Neural progenitor cell (in vitro differentiated cells): Measurements from ENCODE around the gene RAPGEF5.

Experiments
- EZH2 ChIP-seq: fragments of 200-600 bp; sonication (generic); IDR thresholded peaks from 2 replicates; pipeline ENCODE4 v1.6.1; 2017; ENCODE audit warnings: antibody characterized with exemption, mild to moderate bottlenecking, moderate library complexity
- TF ChIP-seq, protein P1 (sequence below): fragments of 200-600 bp; sonication (generic); IDR thresholded peaks from 2 replicates; pipeline ENCODE4 v1.5.1; 2017; ENCODE audit warnings: antibody characterized with exemption, mild to moderate bottlenecking

DNA sequence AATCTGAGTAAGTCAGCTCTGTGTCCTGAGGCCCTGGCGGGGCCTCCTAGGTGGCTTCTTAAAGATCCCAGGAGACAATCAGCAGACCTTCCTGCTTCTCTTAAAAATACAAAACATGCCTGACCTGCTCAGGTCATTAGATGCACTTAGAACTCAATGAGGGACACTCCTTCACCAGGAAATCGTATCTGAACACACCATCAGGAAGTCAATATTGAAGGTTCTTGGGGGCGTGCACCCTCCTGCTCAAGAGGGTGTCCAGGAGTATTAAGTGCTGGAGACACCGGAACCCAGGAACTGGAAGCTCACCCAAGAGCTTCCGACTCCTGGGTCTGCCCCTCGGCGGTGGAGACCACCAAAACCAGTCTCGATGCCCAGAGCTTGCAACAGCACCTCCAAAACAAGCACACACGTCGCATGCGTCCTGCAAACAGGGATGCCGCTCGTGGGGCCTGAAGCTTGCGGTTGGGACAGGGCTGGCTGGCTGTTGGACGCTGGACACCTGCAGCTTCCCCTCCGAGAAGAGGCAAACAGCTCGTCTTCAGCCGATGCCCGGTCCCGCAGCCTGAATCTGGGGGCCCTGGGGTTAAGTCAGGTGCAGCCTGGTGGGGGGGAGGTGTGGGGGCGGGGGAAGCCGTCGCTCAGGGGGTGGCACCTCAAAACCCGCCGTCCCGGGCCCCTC is 803 bp downstream of the RAPGEF5 start:
- TF ChIP-seq EZH2, result no peak
- TF ChIP-seq, protein P1, sequence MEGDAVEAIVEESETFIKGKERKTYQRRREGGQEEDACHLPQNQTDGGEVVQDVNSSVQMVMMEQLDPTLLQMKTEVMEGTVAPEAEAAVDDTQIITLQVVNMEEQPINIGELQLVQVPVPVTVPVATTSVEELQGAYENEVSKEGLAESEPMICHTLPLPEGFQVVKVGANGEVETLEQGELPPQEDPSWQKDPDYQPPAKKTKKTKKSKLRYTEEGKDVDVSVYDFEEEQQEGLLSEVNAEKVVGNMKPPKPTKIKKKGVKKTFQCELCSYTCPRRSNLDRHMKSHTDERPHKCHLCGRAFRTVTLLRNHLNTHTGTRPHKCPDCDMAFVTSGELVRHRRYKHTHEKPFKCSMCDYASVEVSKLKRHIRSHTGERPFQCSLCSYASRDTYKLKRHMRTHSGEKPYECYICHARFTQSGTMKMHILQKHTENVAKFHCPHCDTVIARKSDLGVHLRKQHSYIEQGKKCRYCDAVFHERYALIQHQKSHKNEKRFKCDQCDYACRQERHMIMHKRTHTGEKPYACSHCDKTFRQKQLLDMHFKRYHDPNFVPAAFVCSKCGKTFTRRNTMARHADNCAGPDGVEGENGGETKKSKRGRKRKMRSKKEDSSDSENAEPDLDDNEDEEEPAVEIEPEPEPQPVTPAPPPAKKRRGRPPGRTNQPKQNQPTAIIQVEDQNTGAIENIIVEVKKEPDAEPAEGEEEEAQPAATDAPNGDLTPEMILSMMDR, result no peak
